K562 (cell line): ENCODE results near the gene ANO8. TPM values are rescaled to one million over a fixed set of nuclear protein-coding genes. Genes with fewer than 3 reads are reported as not detected.

Experiments used
- HNRNPK ChIP-seq: fragments of 200-400 bp; formaldehyde crosslinking; IDR thresholded peaks from one replicate; pipeline ENCODE4 v1.6.1; 2018; ENCODE audit warnings: mild to moderate bottlenecking, low read depth, low read length; ENCODE audit not compliant: poor library complexity, severe bottlenecking
- KHSRP ChIP-seq: fragments of 450-650 bp; IDR thresholded peaks from 2 replicates; pipeline ENCODE4 v1.6.1; 2017
- NONO ChIP-seq, 2 experiments: fragments of 200-400 bp in 1 of 2; fragments of 450-650 bp in 1 of 2; formaldehyde crosslinking in 1 of 2; IDR thresholded peaks; 2 replicates each; pipeline ENCODE4 v1.6.1; 2017; ENCODE audit warnings: low read depth in 2 of 2, mild to moderate bottlenecking in 2 of 2, moderate library complexity in 2 of 2, low read length in 1 of 2
- POLR2H ChIP-seq: IDR thresholded peaks from 2 replicates; pipeline ENCODE4 v1.6.1; 2016; ENCODE audit warnings: missing genetic modification characterization, low read depth, mild to moderate bottlenecking, control low read depth, missing compliant biosample characterization, moderate library complexity
- RBM39 ChIP-seq: fragments of 200-400 bp; formaldehyde crosslinking; optimal IDR thresholded peaks from 2 replicates; pipeline ENCODE3; 2018; ENCODE audit warnings: low read depth, low read length
- U2AF2 ChIP-seq: fragments of 200-400 bp; formaldehyde crosslinking; optimal IDR thresholded peaks from 2 replicates; pipeline ENCODE3; 2017; ENCODE audit warnings: low read depth, mild to moderate bottlenecking, low read length
- ZKSCAN8 ChIP-seq: fragments of 200-800 bp; sonication (Bioruptor generic); IDR thresholded peaks from 2 replicates; pipeline ENCODE4 v1.6.1; 2016; ENCODE audit warnings: missing genetic modification characterization, missing compliant biosample characterization
- ZNF224 ChIP-seq: sonication (generic); formaldehyde crosslinking; IDR thresholded peaks from 2 replicates; pipeline ENCODE4 v1.8.0; 2022; ENCODE audit warnings: mild to moderate bottlenecking, missing genetic modification reagents
- ZNF583 ChIP-seq: fragments of 250-450 bp; sonication (Bioruptor Pico); IDR thresholded peaks from 2 replicates; pipeline ENCODE4 v1.4.0; 2020
- ZNF699 ChIP-seq: fragments of 250-450 bp; sonication (Bioruptor Pico); IDR thresholded peaks from 2 replicates; pipeline ENCODE4 v1.8.0; 2021; ENCODE audit warnings: mild to moderate bottlenecking, moderate library complexity; ENCODE audit not compliant: insufficient replicate concordance
- polyA plus RNA-seq, 8 experiments: library from polyadenylated mRNA; depleted of rRNA in 4 of 8; stranded (reverse) in 5 of 8; unstranded in 3 of 8; fragments of >200 nt; fragmentation: Nextera tagmentation in 2 of 8; fragmentation: Illumina TruSeq in 1 of 8; extraction: Ambion mirVana in 2 of 8; extraction: Trizol in 1 of 8; gene quantifications; 2 replicates each; pipeline versions ENCODE4 v1.2.1 to v1.2.3, GENCODE V29; 2011 to 2014; ENCODE audit warnings: inconsistent platforms in 1 of 8, missing spikeins in 1 of 8
- total RNA-seq, 7 experiments: library from RNA; depleted of rRNA in 6 of 7; stranded (reverse); fragments of >200 nt in 6 of 7; fragmentation: Illumina TruSeq in 2 of 7; extraction: Trizol in 2 of 7; gene quantifications; 2 replicates each; pipeline versions ENCODE4 v1.2.1 to v1.2.3, GENCODE V29; 2011 to 2021; ENCODE audit warnings: low replicate concordance in 1 of 7
- TF ChIP-seq, protein P1 (sequence below): sonication (generic); formaldehyde crosslinking; IDR thresholded peaks from 2 replicates; pipeline ENCODE4 v1.8.0; 2022; ENCODE audit warnings: mild to moderate bottlenecking, missing genetic modification reagents
- TF ChIP-seq, protein P2 (sequence below), 2 experiments: fragments of 450-650 bp; formaldehyde crosslinking in 1 of 2; IDR thresholded peaks; 2 replicates each; pipeline versions ENCODE4 v1.4.0 to v1.6.1; 2014 to 2020; ENCODE audit warnings: mild to moderate bottlenecking in 2 of 2, borderline replicate concordance in 1 of 2, low read depth in 1 of 2

Gene ANO8
- total and polyA plus RNA-seq, 9 of the 15 experiments (the other 6 are each of a cell fraction or from before 2014, with no cell fraction given) = 0.07 to 7.6 (median 2.3) TPM; not detected in 1

DNA sequence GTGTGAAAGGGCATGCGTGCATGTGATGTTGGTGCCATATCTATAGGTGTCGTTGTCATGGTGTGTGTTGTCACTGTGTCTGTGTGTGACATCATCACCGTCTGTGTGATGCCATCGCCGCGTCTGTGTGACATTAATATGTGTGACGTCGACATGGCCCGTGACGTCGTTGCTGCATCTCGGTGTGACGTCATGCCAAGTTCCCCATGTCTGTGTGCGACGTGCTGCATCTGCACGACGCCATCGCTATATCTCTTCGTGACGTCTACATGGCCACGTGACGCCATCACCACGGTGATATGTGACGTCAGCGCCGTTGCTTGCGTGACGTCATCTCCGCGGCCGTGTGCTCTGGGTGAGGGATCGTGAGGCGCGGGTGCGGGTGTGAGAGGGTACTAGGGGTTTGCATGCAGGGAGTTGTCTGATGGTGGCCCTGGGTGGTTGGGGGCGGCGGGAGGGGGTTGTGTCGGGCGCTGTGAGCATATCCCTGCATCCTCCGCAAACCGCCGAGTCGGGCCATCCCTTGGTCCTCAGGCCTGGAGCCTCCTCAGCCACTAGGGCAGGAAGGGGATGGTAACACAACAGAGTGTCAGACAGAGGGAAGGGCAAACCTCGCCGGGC, 17.3 kb upstream of the ANO8 start (continued):
- TF ChIP-seq, protein P1, sequence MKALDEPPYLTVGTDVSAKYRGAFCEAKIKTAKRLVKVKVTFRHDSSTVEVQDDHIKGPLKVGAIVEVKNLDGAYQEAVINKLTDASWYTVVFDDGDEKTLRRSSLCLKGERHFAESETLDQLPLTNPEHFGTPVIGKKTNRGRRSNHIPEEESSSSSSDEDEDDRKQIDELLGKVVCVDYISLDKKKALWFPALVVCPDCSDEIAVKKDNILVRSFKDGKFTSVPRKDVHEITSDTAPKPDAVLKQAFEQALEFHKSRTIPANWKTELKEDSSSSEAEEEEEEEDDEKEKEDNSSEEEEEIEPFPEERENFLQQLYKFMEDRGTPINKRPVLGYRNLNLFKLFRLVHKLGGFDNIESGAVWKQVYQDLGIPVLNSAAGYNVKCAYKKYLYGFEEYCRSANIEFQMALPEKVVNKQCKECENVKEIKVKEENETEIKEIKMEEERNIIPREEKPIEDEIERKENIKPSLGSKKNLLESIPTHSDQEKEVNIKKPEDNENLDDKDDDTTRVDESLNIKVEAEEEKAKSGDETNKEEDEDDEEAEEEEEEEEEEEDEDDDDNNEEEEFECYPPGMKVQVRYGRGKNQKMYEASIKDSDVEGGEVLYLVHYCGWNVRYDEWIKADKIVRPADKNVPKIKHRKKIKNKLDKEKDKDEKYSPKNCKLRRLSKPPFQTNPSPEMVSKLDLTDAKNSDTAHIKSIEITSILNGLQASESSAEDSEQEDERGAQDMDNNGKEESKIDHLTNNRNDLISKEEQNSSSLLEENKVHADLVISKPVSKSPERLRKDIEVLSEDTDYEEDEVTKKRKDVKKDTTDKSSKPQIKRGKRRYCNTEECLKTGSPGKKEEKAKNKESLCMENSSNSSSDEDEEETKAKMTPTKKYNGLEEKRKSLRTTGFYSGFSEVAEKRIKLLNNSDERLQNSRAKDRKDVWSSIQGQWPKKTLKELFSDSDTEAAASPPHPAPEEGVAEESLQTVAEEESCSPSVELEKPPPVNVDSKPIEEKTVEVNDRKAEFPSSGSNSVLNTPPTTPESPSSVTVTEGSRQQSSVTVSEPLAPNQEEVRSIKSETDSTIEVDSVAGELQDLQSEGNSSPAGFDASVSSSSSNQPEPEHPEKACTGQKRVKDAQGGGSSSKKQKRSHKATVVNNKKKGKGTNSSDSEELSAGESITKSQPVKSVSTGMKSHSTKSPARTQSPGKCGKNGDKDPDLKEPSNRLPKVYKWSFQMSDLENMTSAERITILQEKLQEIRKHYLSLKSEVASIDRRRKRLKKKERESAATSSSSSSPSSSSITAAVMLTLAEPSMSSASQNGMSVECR (CRISPR knock-in tag) = no peak
- no peak for TF ChIP-seq HNRNPK
- TF ChIP-seq ZKSCAN8 (CRISPR knock-in tag) = no peak
- no peak for TF ChIP-seq NONO (IDR thresholded peaks at IDR 0.05; ENCODE audit: low read depth in 2 of 2, low read length in 1 of 2)
- no peak for TF ChIP-seq RBM39
- no peak for TF ChIP-seq U2AF2
- TF ChIP-seq KHSRP = peak; percentile 99
- TF ChIP-seq ZNF583 (CRISPR knock-in tag) = no peak
- TF ChIP-seq ZNF699 = no peak
- no peak for TF ChIP-seq POLR2H (tag)
- TF ChIP-seq ZNF224 (CRISPR knock-in tag) = no peak
- TF ChIP-seq, protein P2, sequence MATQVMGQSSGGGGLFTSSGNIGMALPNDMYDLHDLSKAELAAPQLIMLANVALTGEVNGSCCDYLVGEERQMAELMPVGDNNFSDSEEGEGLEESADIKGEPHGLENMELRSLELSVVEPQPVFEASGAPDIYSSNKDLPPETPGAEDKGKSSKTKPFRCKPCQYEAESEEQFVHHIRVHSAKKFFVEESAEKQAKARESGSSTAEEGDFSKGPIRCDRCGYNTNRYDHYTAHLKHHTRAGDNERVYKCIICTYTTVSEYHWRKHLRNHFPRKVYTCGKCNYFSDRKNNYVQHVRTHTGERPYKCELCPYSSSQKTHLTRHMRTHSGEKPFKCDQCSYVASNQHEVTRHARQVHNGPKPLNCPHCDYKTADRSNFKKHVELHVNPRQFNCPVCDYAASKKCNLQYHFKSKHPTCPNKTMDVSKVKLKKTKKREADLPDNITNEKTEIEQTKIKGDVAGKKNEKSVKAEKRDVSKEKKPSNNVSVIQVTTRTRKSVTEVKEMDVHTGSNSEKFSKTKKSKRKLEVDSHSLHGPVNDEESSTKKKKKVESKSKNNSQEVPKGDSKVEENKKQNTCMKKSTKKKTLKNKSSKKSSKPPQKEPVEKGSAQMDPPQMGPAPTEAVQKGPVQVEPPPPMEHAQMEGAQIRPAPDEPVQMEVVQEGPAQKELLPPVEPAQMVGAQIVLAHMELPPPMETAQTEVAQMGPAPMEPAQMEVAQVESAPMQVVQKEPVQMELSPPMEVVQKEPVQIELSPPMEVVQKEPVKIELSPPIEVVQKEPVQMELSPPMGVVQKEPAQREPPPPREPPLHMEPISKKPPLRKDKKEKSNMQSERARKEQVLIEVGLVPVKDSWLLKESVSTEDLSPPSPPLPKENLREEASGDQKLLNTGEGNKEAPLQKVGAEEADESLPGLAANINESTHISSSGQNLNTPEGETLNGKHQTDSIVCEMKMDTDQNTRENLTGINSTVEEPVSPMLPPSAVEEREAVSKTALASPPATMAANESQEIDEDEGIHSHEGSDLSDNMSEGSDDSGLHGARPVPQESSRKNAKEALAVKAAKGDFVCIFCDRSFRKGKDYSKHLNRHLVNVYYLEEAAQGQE (IDR thresholded peaks at IDR 0.05; ENCODE audit: borderline replicate concordance) = no peak
- TF ChIP-seq, protein P2 (CRISPR knock-in tag; IDR thresholded peaks at IDR 0.05; ENCODE audit: low read depth) = no peak
